Spleen (tissue), 11 donors: ENCODE results near the gene MGAT5. TPM values are rescaled to one million over a fixed set of nuclear protein-coding genes. Genes with fewer than 3 reads are reported as not detected.
"Not testable (repeated sequence)": the region's sequence is repeated elsewhere in the genome, so short reads cannot be mapped to it uniquely, and the experiment has no call there.

ENCODE experiments used
- DNase-seq: peaks from one replicate; pipeline ENCODE4 v3.0.0-alpha.2; 2020
- H3K27ac ChIP-seq, 8 donors: fragments of 200-600 bp; sonication (generic) in 7 of 8; 1 replicate in 4 of 8; 2 replicates in 4 of 8; pipeline versions ENCODE4 v1.5.0 to v1.8.0; 2016 to 2021; ENCODE audit warnings: inconsistent platforms in 4 of 8, mild to moderate bottlenecking in 4 of 8, moderate library complexity in 1 of 8
- H3K27me3 ChIP-seq, 7 donors: fragments of 200-600 bp; sonication (generic) in 6 of 7; replicated peaks in 1 of 7; 1 replicate in 4 of 7; 2 replicates in 3 of 7; pipeline versions ENCODE4 v1.5.0 to v1.8.0; 2016 to 2021; ENCODE audit warnings: inconsistent platforms in 3 of 7, mild to moderate bottlenecking in 1 of 7
- H3K36me3 ChIP-seq, 6 donors: fragments of 200-600 bp; sonication (generic) in 5 of 6; 1 replicate in 4 of 6; 2 replicates in 2 of 6; pipeline versions ENCODE4 v1.5.0 to v1.8.0; 2016 to 2021; ENCODE audit warnings: inconsistent platforms in 2 of 6
- H3K4me1 ChIP-seq, 6 donors: fragments of 200-600 bp; sonication (generic) in 5 of 6; 1 replicate in 3 of 6; 2 replicates in 3 of 6; pipeline versions ENCODE4 v1.5.0 to v1.8.0; 2016 to 2021; ENCODE audit warnings: inconsistent platforms in 3 of 6
- H3K4me3 ChIP-seq, 8 donors: fragments of 200-600 bp; sonication (generic) in 7 of 8; 1 replicate in 4 of 8; 2 replicates in 4 of 8; pipeline versions ENCODE4 v1.5.0 to v1.8.0; 2016 to 2021; ENCODE audit warnings: inconsistent platforms in 4 of 8, mild to moderate bottlenecking in 4 of 8, moderate library complexity in 2 of 8
- H3K9me3 ChIP-seq, 8 donors: fragments of 200-600 bp; sonication (generic) in 7 of 8; 1 replicate in 4 of 8; 2 replicates in 4 of 8; pipeline versions ENCODE4 v1.5.0 to v1.8.0; 2016 to 2021; ENCODE audit warnings: inconsistent platforms in 4 of 8
- CTCF ChIP-seq, 11 experiments: fragments of 200-600 bp in 7 of 11; fragments of 450-650 bp in 4 of 11; sonication (generic) in 4 of 11; IDR thresholded peaks in 8 of 11; conservative IDR thresholded peaks in 3 of 11; 1 replicate in 7 of 11; 2 replicates in 4 of 11; pipeline versions ENCODE4 v1.4.0 to v1.8.0; 2016 to 2021; ENCODE audit warnings: antibody characterized with exemption in 11 of 11, inconsistent platforms in 4 of 11, mild to moderate bottlenecking in 1 of 11
- POLR2A ChIP-seq, 3 donors: fragments of 450-650 bp; IDR thresholded peaks; one replicate each; pipeline ENCODE4 v1.5.1; 2017; ENCODE audit warnings: antibody characterized with exemption in 3 of 3, mild to moderate bottlenecking in 1 of 3
- POLR2AphosphoS5 ChIP-seq, 3 donors: sonication (generic); formaldehyde crosslinking; IDR thresholded peaks; one replicate each; pipeline ENCODE4 v1.5.1; 2017; ENCODE audit warnings: antibody characterized with exemption in 3 of 3
- WGBS, 5 donors: extraction: QIAGEN DNeasy Blood & Tissue Kit in 3 of 5; methylation state at CpG; one replicate each; pipeline versions ENCODE4 v1.1.5 to v1.1.7; 2013 to 2018; 5-methylcytosine and 5-hydroxymethylcytosine counted together
- intact Hi-C: fragments of 100-400 bp; cut with DNase I; formaldehyde crosslinking; loops from one replicate; pipeline ENCODE4 v1.15.0; 2023; ENCODE audit warnings: low total_unique reads
- polyA plus RNA-seq, 3 donors: library from polyadenylated mRNA; stranded (reverse); fragments of 200-250 nt; gene quantifications; one replicate each; pipeline ENCODE4 v1.2.1, GENCODE V29; 2013
- total RNA-seq, 7 donors: library from RNA; depleted of rRNA in 3 of 7; stranded (reverse); fragments of >200 nt in 3 of 7; fragmentation: NEBNext Ultra II Directional in 4 of 7; extraction: Animal tissue kit (Norgen Biotek cat#: 25700) in 4 of 7; gene quantifications; one replicate each; pipeline versions ENCODE4 v1.1.0 to v1.2.1, GENCODE V29; 2016 to 2021
- donor health status: healthy with polysubstance abuse.
- donor health status: DM: no; HTN: no; CAD: no; lungs with moderate emphysema.
- donor health status: DM: no; HTN: no; CAD: no.
- donor health status: Bipolar disorder and iron deficiency.
- donor health status: healthy.
- donor health status: DM: no; HTN: no; CAD: no.
- donor health status: DM: yes; HTN: yes; CAD: no.

The MGAT5 gene
- total and polyA plus RNA-seq, 10 donors: 11.2 to 110 (median 91.9) TPM

- H3K36me3 ChIP-seq: no peaks in the 10 kb centered on the region
- H3K27me3 ChIP-seq: no peaks in the 10 kb centered on the region
- H3K27ac ChIP-seq: peak overlapping the region in 7 of 8 donors; percentile 16 to 90 (median 83)
- no peak overlapping the region for H3K4me3 ChIP-seq
- intact Hi-C loops: no loop called here
- WGBS, 5 donors: 64 to 90% (median 79%) methylated on average over 5 to 6 of the region's 6 CpGs
- peaks cover 26 to 100% (median 78%) of the 10 kb centered on the region in 6 donors for H3K4me1 ChIP-seq
- DNase-seq: peak; percentile 70
- no peaks in the 10 kb centered on the region for H3K9me3 ChIP-seq
- TF ChIP-seq POLR2AphosphoS5 (IDR thresholded peaks at IDR 0.05): peak in 2 of 3 donors; percentile 2 to 22
- TF ChIP-seq CTCF (IDR thresholded peaks at IDR 0.05 in 8 of 11, conservative IDR thresholded peaks at IDR 0.05 in 3 of 11): no peak
- TF ChIP-seq POLR2A (IDR thresholded peaks at IDR 0.05): no peak
Observed at GRCh38 chr2:134289225-134289624, 35.4 kb downstream of the MGAT5 start.

GRCh38 chr2:134290358-134290757, 36.5 kb downstream of the MGAT5 start:
- intact Hi-C loops: no loop called here
- H3K27me3 ChIP-seq: no peaks in the 10 kb centered on the region
- peak overlapping the region in 1 of 8 donors; percentile 29 for H3K4me3 ChIP-seq
- no peaks in the 10 kb centered on the region for H3K36me3 ChIP-seq
- no peak for DNase-seq
- TF ChIP-seq POLR2A (IDR thresholded peaks at IDR 0.05) (no peak), CTCF (IDR thresholded peaks at IDR 0.05 in 8 of 11, conservative IDR thresholded peaks at IDR 0.05 in 3 of 11) (no peak), POLR2AphosphoS5 (IDR thresholded peaks at IDR 0.05) (peak in 1 of 3 donors; percentile 49)
- H3K27ac ChIP-seq: peak overlapping the region; percentile 16 to 90 (median 72)
- peaks cover 26 to 100% (median 86%) of the 10 kb centered on the region in 6 donors for H3K4me1 ChIP-seq
- H3K9me3 ChIP-seq: no peaks in the 10 kb centered on the region

GRCh38 chr2:134292514-134292913, 38.6 kb downstream of the MGAT5 start:
- TF ChIP-seq POLR2A (IDR thresholded peaks at IDR 0.05) (no peak), POLR2AphosphoS5 (IDR thresholded peaks at IDR 0.05) (no peak), CTCF (IDR thresholded peaks at IDR 0.05 in 8 of 11, conservative IDR thresholded peaks at IDR 0.05 in 3 of 11) (no peak)
- intact Hi-C loops: no loop called here
- Histone ChIP-seq H3K4me3 (no peak overlapping the region), H3K27me3 (no peaks in the 10 kb centered on the region), H3K27ac (peak overlapping the region in 7 of 8 donors; percentile 2 to 90 (median 83)), H3K9me3 (no peaks in the 10 kb centered on the region), H3K36me3 (no peaks in the 10 kb centered on the region), H3K4me1 (peaks cover 41 to 100% (median 92%) of the 10 kb centered on the region in 6 donors)
- no peak for DNase-seq
- 76 to 91% (median 88%) methylated on average over 3 of the region's 3 CpGs for WGBS, 5 donors

- H3K4me1 ChIP-seq: peaks cover 32 to 86% (median 79%) of the 10 kb centered on the region in 6 donors
- no peak for DNase-seq
- H3K27ac ChIP-seq: peak overlapping the region; percentile 48 to 90 (median 82)
- no peak for TF ChIP-seq POLR2AphosphoS5 (IDR thresholded peaks at IDR 0.05)
- H3K27me3 ChIP-seq: no peaks in the 10 kb centered on the region
- intact Hi-C loops: no loop called here
- peak overlapping the region in 1 of 8 donors; percentile 26 for H3K4me3 ChIP-seq
- H3K36me3 ChIP-seq: peaks cover 0 to 6% (median 0%) of the 10 kb centered on the region in 6 donors
- 81 to 87% (median 85%) methylated on average over 8 of the region's 8 CpGs for WGBS, 5 donors
- no peaks in the 10 kb centered on the region for H3K9me3 ChIP-seq
Observed at GRCh38 chr2:134293719-134294537, 40.1 kb downstream of the MGAT5 start.

GRCh38 chr2:134294598-134294997, 40.7 kb downstream of the MGAT5 start:
- 50 to 82% (median 63%) methylated on average over 3 of the region's 3 CpGs for WGBS, 5 donors
- Histone ChIP-seq H3K4me3 (peak overlapping the region in 1 of 8 donors; percentile 26), H3K4me1 (peaks cover 25 to 82% (median 72%) of the 10 kb centered on the region in 6 donors), H3K27ac (peak overlapping the region; percentile 48 to 90 (median 82))
- H3K9me3 ChIP-seq, DNase-seq, H3K36me3 ChIP-seq, H3K27me3 ChIP-seq, intact Hi-C loops: not testable (repeated sequence)
